GM06990 (cell line): ENCODE data around the gene VWF.

Source experiments
- DNase-seq: peaks from one replicate; pipeline ENCODE4 v3.0.0-alpha.2; 2011; ENCODE audit not compliant: insufficient read length; ENCODE audit errors: extremely low read depth
- H3K27me3 ChIP-seq: replicated peaks from 2 replicates; pipeline ENCODE4 v1.6.0; 2011; ENCODE audit warnings: low read length; ENCODE audit not compliant: control insufficient read depth, insufficient read depth
- H3K36me3 ChIP-seq: 2 replicates; pipeline ENCODE4 v1.5.1; 2011; ENCODE audit warnings: low read length; ENCODE audit not compliant: control insufficient read depth, insufficient read depth
- H3K4me3 ChIP-seq: replicated peaks from 2 replicates; pipeline ENCODE4 v1.5.1; 2011; ENCODE audit warnings: low read depth, mild to moderate bottlenecking, control low read depth, low read length
- CTCF ChIP-seq: IDR thresholded peaks from 2 replicates; pipeline ENCODE4 v1.5.1; 2011; ENCODE audit warnings: low read length, control low read depth, mild to moderate bottlenecking, inconsistent platforms; ENCODE audit not compliant: insufficient read depth, poor library complexity, severe bottlenecking

VWF gene

DNA sequence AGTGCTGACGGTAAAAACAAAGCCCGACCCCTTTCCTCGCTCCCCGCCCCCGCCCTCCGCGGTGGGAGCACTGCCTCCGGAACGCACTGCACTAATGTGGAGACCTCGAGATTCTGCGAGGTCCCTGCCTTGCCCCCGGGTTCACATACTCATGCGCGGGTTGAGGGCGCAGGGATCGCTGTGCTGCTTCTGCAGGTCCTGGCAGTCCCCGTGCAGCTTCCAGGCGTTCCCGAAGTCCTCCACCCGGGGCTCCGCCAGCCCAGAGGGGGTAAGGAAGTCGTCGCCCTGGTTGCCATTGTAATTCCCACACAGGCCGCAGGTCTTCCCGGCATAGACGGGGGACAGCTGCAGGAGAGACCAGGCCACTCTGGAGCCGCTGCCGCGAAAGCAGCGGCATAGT is 66.8 kb downstream of the VWF start:
- Histone ChIP-seq H3K27me3 (no peaks in the 10 kb centered on the region; the same call in none of the 2 replicates), H3K4me3 (no peak overlapping the region), H3K36me3 (no peaks in the 10 kb centered on the region)
- no peak for DNase-seq
- TF ChIP-seq CTCF = no peak

DNA sequence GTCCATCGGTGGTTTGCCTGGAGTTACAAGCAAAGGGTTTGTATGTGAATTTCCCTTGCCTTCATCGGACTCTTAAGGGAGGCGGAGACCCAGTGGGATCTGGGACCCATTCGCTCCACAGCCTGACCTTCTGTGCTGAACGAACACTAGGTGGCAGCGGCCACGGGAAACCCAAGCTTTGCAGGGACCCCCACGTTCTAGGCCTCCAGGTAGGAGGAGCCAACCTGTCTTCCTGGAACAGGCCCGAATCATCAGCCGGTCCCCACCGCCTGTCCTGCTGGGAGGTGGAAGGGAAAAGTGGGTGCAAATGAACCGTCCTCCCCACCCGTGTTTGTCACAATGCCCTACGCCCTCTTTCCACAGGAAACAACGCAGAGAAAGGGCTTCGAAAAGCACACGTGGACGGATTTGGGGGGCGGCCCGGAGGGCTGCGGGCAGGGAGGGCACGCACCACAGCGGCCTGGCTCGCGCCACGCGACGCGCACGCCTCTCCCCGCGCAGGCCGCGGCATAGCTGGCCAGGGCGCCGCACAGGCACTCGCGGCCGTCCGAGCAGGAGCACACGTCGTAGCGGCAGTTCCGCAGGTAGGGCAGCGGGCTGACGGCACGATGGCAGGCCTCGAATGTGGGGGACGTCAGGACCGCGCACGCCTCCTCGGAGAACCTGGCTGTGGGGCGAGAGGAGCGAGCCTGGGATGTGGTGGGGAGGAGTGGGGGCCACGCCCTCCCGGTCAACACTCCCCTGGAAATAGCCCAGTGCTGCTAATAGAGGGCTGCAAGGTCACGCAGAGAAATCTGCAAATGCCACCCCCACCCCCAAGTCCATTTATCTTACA is 67.8 kb downstream of the VWF start:
- peak; percentile 25 for TF ChIP-seq CTCF
- H3K4me3 ChIP-seq = no peak overlapping the region
- H3K27me3 ChIP-seq = no peaks in the 10 kb centered on the region; the same call in none of the 2 replicates
- no peak for DNase-seq
- H3K36me3 ChIP-seq = no peaks in the 10 kb centered on the region

- DNase-seq = no peak
- Histone ChIP-seq H3K4me3 (no peak overlapping the region), H3K27me3 (no peaks in the 10 kb centered on the region; the same call in none of the 2 replicates)
These were observed 70.9 kb downstream of the VWF start for GRCh38 chr12:6053541-6053940.

DNA sequence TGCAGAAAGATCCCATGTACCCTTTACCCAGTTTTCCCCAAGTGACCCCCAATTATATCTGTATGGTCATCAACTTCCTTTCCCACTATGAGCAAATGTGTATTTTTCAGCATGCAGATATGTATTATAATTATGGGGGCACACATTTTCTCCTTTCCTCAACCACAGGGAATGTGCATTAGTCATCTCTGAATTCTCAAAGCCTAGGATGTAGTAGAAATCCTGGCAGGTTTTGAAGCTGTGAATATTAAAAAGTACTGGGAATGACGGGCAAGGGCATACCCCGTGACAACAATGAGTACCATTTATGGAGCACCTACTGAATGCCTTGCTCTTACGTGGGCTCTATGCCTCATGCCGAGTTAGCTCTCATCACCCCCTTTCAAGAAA is 71.5 kb downstream of the VWF start:
- no peak for TF ChIP-seq CTCF
- DNase-seq = no peak
- Histone ChIP-seq H3K27me3 (no peaks in the 10 kb centered on the region; the same call in none of the 2 replicates), H3K4me3 (no peak overlapping the region), H3K36me3 (no peaks in the 10 kb centered on the region)

More at GRCh38 chr12:6053541-6053940, 70.9 kb downstream of the VWF start:
- no peaks in the 10 kb centered on the region for H3K36me3 ChIP-seq
- no peak for TF ChIP-seq CTCF

DNA sequence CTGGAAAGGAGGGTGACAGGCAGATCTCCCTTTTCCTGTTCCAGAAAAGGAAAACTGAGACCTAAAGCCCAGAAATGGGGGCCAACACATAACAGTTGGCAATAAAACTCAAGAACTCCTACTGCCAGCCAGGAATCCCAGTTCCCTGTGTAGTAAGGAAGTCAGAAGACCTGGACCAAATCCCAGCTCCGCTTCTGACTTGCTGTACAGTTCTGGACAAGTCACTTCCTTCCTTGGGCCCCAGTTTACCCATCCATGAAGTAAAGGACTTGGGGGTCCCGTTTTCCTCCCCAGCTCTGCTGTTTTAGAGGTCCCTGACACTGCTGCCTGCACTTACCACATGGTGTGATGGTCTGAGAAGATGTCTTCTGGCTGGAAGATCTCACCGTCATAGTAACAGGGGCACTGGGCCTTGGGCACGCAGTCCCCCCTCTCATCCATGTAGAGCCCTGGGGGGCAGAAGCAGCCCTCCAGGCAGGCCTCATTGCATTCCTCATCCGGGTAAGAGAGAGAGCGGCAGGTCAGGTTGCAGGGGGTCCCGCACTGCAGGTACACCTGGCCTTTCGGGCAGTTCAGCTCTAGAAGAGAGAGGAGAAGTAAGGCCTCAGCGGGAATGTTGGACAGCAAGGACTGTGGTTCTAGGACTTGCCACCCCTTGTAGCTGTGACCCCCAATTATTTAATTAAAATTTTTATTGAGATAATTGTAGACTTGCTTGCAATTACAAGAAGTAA is 72.1 kb downstream of the VWF start:
- TF ChIP-seq CTCF = no peak
- Histone ChIP-seq H3K27me3 (no peaks in the 10 kb centered on the region; the same call in none of the 2 replicates), H3K4me3 (no peak overlapping the region), H3K36me3 (no peaks in the 10 kb centered on the region)
- no peak for DNase-seq
